Measurements from ENCODE around the gene RABGAP1.

- TF ChIP-seq REST (IDR thresholded peaks at IDR 0.05; ENCODE audit: unreplicated experiment) (no peak), POLR2AphosphoS5 (IDR thresholded peaks at IDR 0.05; ENCODE audit: low read depth) (no peak)
- TF ChIP-seq, protein P1, sequence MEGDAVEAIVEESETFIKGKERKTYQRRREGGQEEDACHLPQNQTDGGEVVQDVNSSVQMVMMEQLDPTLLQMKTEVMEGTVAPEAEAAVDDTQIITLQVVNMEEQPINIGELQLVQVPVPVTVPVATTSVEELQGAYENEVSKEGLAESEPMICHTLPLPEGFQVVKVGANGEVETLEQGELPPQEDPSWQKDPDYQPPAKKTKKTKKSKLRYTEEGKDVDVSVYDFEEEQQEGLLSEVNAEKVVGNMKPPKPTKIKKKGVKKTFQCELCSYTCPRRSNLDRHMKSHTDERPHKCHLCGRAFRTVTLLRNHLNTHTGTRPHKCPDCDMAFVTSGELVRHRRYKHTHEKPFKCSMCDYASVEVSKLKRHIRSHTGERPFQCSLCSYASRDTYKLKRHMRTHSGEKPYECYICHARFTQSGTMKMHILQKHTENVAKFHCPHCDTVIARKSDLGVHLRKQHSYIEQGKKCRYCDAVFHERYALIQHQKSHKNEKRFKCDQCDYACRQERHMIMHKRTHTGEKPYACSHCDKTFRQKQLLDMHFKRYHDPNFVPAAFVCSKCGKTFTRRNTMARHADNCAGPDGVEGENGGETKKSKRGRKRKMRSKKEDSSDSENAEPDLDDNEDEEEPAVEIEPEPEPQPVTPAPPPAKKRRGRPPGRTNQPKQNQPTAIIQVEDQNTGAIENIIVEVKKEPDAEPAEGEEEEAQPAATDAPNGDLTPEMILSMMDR (conservative IDR thresholded peaks at IDR 0.05; ENCODE audit: low read depth in 2 of 2), result no peak
- TF ChIP-seq, protein P2, sequence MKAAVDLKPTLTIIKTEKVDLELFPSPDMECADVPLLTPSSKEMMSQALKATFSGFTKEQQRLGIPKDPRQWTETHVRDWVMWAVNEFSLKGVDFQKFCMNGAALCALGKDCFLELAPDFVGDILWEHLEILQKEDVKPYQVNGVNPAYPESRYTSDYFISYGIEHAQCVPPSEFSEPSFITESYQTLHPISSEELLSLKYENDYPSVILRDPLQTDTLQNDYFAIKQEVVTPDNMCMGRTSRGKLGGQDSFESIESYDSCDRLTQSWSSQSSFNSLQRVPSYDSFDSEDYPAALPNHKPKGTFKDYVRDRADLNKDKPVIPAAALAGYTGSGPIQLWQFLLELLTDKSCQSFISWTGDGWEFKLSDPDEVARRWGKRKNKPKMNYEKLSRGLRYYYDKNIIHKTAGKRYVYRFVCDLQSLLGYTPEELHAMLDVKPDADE (IDR thresholded peaks at IDR 0.05), result no peak
These were observed 128.2 kb downstream of the RABGAP1 start for GRCh38 chr9:123069010-123069481.

Measured in GM23338 (cell line).